Stimulated activated naive CD4-positive, alpha-beta T cell (primary cell): ENCODE results near the gene C22orf23.

Experiments used
- DNase-seq, 6 experiments: peaks; one replicate each; lab custom pipeline; 2025; lab: John Stamatoyannopoulos, UW

Gene C22orf23

DNA sequence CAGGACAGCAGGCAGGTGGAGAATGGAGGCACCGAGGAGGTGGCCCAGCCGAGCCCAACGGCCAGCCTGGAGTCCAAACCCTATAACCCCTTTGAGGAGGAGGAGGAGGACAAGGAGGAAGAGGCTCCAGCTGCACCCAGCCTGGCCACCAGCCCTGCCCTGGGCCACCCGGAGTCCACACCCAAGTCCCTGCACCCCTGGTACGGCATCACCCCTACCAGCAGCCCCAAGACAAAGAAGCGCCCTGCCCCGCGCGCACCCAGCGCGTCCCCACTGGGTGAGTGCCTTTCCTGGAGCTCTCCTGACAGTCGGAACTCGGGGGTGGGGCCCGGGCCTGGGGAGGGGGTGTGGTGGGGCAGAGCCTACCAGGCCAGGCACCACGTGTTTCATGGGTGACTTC lies 27.6 kb downstream of the C22orf23 start:
- no peak for DNase-seq

DNA sequence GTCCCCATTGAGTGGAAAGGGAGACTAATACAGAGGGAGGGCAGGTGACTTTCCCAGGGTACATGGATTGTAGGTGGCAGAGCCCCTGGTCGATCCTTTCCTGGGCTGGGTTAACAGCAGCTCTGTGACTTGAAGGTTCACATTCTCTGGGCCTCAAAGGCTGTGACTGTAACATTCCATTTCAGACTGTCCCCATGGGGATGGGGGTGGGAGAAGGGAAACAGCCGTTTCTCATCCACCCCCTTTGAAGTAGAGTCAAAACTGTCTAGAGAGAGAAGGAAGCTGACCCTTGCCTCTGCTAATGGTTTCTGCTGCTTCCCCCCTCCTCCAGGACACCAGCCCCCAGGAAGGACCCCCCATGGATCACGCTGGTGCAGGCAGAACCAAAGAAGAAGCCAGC lies 28.1 kb downstream of the C22orf23 start:
- DNase-seq, result no peak

DNA sequence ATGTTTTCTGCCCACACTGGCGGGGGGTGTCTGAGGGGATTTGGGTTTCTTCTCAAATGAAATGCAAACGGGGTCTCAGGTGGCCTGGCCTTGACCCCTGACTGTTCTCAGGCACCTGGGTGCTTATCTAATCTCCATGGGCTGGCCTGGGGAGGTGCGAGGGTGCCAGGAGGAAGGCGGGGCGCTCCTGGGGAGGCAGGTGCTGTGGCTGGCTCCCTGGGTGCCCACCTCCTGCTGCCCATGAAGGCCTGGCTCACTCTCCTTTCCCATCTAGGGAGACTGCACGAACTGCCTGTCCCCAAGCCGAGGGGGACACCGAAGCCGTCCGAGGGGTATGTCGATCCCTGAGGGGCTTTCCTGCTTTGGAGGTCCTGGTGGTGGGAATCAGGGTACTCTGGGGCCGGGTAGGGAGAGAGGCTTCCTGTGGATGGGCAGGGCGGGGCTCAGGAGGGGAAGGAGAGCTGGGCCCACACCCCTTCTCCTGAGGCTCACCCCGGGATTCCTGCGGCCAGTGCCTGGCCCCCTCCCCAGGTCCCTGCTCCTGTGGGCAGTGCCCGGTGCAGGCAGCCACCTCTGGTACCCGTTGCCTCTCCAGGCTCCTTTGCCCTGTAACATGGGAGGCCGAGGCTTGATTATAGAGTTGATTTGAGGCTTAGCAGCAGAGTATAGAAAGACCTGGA lies 28.9 kb downstream of the C22orf23 start:
- no peak for DNase-seq

DNA sequence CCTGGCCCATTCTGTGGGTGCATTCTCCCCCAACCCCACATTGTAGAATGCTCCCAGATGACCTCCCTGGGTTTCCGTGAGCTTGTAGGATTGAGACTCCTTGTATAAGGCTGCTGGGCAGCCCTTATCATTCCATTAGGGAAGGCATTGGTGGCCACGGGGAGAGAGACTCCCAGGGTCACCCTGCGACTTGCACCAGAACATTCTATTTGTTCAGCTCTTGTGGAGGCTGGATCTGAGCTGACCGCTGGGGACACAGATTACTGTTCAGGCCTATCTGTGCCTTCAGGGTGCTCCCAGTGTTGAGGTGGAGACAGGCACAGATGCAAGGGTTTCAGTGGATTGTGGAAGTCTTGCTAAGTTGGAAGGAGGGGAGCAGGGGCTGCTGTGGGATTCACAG lies 29.5 kb downstream of the C22orf23 start:
- no peak for DNase-seq

DNA sequence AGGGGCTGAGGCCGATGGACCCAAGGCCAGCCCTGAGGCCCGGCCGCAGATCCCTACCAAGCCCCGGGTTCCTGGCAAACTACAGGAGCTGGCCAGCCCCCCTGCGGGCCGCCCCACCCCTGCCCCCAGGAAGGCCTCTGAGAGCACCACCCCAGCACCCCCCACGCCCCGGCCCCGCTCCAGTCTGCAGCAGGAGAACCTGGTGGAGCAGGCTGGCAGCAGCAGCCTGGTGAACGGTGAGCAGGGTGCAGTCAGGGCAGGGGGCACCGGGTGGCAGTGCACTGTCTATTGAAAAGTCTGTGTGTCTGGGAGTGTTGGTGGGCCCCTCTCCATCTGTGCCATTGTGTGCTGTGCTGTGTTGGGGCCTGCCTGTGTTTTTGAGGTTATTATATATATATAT lies 31.2 kb downstream of the C22orf23 start:
- DNase-seq, result no peak

DNA sequence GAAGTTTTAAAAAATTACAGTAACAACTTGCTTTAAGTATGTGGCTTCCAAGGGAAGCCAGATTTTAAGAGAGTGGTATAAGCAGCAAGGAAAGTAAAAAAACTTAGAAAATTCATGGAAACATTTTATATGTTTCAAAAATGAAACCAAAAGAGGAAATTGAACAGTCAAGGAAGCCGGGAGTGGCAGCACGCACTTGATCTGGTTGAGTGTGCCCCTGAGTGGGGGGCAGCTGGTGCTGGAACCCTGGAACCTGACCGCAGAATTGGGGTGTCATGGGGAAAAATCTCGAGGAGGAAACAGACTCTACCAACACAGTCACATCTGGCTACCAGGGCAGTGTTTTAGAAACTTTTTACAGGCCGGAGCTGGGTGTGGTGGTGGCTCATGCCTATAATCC lies 33.3 kb downstream of the C22orf23 start:
- DNase-seq, result no peak

DNA sequence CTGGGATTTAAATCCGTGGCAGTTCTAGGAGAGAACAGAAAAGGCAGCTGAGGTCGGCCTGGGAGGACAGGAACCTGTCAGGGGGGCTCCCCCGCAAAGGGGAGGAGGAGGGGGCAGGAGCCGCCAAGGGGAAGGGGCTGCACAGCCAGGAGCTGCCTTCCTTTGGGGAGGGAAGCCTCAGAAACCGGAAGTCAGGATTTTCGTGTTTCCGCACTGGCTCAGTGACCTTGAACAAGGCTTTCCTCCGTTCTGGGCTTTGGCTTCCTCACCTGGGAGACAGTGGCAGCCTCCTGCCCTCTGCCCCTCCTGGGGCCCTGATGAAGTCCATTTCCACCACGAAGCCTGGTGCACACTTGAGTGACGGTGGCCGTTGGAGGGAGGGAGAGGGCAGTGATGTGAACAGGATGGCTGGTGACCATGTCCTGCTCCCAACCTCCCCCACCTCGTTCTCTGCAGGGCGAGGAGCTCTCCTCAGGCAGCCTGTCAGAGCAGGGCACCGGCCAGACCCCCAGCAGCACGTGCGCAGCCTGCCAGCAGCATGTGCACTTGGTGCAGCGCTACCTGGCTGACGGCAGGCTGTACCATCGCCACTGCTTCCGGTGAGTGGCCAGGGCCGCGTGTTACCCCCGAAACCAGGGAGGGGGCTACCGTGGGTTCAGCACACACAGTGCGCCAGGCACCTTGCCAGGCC lies 34.7 kb downstream of the C22orf23 start:
- no peak for DNase-seq

DNA sequence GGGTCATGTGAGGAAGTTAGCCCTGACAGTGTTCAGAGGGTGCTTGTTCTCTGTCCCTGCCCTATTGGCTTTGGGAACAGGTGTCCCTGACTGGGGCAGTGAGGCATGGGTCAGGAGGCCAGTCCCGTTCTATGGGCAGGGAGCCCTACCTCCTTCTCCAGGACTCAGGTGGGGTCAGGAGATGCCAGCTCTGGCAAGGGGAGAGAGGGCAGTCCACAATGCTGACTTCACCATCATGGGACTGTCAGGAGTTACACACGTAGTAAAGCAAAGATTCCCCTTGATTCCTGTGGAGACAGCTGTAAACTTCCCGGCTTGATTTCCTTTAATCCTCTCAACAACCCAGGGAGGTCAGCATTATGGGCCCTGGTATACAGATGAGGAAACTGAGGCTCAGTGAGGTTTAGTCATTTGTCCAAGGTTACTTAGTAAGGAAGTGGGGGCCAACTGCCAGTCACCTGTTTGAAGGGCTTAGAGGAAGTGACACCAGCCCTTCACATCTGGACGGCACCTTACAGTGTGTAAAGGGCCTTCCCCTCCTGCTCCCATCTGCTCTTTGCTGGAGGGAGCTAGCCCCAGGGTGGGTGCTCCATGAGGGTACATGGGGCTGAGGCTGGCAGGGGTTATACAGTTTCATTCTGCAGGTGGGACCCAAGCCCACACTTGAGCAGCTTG lies 35.4 kb downstream of the C22orf23 start:
- DNase-seq, result no peak

DNA sequence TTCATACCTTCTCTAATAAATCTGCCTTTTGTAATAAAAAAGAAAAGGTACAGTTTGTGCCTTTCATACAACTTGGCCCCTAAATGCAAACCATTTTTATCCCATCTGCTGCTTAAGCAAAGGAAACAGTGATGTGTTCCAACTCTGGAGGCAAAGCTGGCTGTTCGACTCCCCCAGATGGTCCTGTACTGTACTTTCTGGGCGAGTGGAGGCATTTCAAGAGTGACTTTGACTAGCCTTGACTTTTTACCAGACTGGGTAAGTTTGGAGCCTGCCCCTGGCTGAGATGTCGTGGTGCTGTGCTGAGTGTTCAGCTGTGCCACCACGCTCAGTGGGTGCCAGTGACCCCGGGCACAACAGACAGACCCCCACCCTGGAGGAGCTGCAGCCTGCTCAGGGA lies 37.1 kb downstream of the C22orf23 start:
- no peak for DNase-seq

DNA sequence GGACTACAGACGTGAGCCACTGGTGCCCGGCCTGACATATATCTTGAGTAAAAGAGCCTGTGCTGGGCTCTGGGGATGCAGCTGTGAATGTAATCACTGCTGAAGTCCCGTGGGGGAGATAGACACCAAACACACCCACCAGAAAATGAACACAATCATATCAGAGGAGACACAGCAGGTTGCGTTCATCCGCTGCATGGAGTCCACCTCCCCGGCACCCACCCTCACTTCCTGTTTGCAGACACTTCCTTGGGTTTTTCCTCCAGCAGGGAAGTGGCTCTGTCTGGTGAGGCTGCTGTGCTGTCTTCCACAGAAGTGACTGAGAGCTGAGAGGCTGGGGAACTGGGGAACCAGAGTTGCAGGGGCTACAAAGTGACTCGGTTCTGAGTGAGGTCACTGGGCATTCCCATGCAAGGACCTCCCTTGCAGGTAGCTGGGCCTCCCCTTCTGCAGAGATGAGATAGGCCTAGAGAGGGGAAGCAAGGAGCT lies 40.1 kb downstream of the C22orf23 start:
- DNase-seq, result no peak

DNA sequence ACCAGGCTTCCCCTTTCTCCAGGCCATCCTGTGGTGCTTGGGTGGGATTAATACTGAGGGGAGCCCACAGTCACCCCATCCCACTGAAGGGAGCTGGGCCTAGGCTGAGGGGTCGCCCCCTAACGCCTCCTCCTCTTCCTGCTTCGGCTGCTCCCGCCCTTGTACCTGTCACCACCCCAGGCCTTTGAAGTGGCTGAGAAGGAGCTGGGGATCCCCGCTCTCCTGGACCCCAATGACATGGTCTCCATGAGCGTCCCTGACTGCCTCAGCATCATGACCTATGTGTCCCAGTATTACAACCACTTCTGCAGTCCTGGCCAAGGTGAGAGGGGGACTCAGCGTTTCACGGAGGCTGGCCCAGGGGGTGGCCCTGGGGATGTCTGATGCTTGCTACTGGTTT lies 41.2 kb downstream of the C22orf23 start:
- DNase-seq, result no peak

DNA sequence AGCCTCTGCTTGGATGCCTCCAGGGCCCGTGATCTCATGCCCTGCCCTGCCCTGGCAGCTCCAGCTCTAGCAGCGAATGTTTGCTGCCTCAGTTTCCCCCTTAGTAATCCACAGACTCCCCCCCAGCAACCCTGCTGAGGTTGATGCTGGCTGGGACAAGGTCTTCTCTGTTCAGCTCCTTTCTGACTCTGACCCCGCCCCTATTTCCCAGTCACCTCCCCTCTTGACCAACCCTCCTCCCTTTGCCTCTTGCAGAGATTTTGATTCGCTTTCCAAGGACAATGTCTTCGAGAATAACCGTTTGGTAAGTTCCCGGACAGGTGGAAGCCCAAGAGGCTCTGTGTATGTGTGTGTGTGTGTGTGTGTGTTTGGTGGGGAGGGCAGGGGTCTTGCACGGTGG lies 41.7 kb downstream of the C22orf23 start:
- DNase-seq, result no peak

DNA sequence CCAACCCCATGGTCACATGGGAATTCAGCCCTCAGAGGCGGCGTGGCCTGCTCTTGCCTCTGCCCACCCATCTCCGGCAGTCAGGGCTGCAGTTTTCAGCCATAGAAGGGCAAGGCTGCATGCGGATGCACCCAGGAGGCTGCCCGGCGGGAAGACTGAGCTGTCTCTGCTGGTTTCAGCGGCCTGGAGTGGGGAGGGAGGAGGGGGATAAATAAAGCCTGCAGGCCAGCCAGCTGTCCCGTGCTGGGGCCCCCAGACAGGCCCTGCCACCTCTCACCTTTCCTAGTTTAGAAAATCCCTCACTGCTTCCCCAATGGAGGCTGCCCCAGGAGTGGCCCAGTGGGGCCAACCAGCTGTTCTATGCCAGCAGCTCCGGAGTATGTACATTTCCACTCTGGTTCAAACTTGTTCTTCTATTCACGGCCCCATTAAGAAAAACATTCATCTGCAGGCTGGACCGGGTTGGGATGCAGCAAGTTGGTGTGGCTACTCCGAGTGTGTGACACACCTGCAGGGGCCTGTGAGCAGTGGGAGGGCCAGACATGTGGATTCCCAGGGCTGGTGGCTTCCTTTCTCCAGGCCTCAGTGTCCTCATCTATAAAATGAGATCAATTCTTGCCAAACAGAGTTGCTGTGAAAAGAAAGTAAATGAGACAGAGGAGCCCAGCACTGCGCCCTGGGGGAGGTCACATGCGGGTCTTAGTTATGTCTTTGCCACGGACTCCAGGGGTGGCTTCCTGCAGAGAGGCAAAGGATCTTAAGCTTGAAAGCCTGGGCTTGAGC lies 42.3 kb downstream of the C22orf23 start:
- DNase-seq, result no peak

DNA sequence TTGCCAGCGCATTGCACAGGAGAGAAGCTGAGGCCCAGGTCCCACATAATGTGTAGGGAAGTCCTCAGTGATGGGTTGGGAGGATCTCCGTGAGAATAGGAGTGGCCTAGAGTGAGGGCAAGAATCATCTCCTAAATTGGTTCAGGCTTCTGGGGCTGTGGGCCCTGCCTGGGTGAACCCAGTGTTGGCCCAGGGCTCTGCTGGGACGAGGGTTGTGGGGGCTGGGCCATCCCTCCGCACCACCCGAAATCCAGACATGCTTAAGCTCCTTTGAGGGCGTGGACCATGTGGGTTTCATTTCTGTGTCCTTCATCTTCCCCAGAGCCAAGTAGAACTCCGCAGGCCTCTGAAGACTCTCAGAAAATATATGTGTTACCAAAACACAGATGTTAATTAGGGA lies 43.6 kb downstream of the C22orf23 start:
- no peak for DNase-seq

DNA sequence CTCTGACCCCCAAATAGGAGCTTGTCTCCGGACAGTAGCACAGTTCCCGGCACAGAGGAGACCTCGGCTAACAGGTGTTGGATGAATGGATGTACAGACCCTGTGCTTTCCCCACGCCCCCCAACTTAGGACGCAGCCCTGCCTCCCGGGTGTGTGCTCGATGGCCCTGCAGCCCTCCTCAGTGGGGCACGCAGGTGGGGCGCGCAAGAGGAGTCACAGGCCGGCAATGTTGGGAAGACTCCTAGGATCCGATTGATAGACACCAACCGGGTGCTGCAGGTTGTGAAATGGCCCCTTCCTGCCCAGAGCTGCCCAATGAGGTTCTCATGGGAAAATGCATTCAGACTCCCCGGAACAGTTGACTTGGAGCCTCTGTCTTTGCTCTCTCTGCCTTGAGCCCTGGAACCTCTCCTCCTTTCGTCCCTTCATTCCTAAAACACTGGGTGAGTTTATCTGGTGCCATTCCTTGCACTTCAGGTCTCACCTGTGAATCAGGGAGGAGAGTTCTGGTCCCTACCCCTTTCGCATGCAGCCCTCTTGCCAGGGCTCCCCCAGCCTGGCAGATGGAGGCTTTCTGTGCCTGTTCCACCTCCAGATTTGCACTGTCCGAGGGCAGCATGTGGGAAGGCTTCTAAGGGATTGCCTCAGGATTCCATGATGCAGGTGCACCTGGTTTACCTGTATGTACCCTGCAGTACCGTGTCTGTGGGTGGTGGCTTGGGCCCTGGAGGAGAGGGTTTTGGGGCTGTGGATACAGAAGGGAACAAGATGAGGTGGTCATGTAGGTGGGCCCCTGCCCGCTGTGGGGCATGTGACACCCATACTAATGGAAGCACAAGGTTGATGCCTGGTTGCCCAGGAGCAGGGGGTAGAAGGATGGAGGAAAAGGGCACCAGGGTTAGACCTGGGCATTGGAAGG lies 46.1 kb downstream of the C22orf23 start:
- no peak for DNase-seq

DNA sequence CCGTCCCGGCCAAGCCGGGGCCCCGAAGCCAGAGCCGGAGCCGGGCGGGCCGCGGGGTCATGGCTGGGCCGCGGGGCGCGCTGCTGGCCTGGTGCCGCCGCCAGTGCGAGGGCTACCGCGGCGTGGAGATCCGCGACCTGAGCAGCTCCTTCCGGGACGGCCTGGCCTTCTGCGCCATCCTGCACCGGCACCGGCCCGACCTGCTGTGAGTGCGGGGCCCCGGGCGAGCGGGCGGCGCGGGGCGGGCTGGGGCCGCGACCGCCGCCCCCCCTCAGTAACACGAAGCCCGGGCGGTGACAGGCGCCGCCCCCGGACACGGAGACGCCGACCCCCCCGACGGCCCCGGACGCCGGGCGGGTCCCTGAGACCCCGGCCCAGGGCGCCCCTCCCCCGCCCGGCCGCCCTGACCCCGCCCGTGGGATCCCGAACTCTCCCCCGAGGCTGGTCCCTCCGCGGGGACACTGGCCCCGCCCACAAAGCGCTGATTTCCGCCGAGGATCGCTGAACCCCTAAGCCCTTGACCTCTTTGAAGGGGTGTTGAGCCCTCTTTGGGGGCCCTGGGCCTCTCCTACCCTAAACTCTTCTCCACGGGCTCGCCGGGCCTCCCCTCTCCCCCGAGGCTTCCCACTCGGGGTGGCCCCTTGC lies 46.9 kb downstream of the C22orf23 start:
- peak in 3 of 6 experiments; percentile 26 to 47 (median 30) for DNase-seq

DNA sequence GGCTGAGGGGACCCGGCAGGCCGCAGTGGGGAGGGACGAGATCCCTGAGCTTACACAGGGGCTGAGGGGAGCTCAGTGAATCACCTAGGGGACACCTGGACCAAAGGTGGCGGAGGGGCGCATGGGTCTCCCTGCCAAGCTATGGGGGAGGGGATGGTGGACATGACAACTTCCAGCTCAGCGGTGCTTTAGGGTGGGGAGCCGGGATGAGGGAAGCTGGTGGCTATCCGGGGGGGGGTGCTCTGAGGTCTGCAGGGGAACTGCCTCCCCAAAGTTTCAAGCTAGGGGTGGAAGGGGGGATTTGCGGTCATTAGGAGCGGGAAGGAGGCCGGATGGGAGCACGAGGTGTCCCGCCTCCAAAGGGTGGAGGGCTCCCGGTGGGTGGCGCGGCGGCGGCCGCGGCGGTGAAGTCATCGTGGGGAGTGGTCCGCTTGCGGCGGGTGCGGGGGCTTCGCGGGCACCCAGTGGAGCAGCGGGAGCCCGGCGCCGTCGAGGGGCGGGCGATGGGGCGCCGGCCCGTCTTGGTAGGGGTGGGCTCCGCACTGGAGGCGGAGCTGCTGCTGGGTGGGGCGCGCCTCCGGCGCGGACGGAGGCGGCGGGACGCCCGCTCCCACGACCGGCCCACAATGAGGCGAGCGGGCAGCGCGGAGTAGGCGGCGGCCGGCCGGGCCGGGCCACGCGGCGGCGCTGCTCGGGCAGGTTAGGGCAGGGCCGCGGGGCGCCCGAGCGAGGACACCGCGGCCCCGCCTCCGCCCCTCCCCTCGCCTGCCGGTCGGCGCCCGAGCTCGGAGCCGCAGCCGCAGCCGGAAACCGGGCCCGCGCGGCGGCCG lies 47.7 kb downstream of the C22orf23 start, which contains the start of gene MICALL1:
MICALL1 (plus strand) TSS at position 764 of the 830 bp plus-strand sequence. CDS start 126 bp downstream, outside the sequence.
- peak; percentile 28 to 58 (median 42) for DNase-seq

DNA sequence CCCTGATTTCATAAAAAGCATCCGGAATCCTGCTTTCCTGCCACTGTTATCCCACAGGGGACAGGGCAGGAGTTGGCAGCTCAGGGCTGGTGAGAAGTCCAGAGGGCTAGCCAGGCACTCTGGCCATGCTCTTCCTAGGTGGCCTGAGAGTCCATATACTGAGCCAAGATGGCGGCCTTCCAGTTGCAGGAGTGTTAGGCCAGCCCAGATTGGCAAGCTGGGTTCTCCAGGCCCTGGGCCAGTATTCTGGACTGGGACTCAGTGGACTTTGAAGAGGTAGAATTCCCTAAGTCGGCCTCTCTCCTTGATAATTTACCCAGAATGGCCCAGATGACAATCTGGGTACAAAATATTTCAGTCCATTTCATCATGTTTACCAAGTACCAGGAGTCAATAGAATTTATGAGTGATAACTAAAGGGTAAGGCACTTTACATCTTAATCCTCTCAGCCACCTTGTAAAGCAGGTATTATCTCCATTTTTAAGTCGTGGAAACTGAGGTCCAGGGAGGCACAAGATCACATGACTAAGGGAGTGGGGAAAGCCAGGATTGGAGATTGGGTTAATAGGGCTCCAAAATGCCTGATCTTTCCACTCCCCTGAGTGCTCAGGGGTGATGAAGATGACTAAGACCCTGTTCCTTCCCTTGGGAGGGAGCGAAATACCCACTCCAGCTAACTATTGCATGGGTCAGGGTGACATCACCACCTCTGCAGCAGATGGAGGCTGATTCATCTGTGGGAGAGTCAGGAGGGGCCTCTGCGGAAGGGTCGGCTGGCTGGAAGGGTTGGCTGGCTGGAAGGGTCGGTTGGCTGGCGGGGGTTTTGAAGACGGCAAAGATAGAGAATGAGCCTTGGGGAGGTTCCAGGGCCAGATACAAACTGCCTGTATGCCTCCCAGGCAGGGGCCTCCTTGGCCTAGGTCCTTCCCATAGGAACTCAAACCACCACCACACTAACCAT lies 48.5 kb downstream of the C22orf23 start:
- no peak for DNase-seq
